Measurements from ENCODE around the gene ATP6AP2.
"Not testable (repeated sequence)": the region's sequence is repeated elsewhere in the genome, so short reads cannot be mapped to it uniquely, and the experiment has no call there.

Gene ATP6AP2, protein sequence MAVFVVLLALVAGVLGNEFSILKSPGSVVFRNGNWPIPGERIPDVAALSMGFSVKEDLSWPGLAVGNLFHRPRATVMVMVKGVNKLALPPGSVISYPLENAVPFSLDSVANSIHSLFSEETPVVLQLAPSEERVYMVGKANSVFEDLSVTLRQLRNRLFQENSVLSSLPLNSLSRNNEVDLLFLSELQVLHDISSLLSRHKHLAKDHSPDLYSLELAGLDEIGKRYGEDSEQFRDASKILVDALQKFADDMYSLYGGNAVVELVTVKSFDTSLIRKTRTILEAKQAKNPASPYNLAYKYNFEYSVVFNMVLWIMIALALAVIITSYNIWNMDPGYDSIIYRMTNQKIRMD

DNA sequence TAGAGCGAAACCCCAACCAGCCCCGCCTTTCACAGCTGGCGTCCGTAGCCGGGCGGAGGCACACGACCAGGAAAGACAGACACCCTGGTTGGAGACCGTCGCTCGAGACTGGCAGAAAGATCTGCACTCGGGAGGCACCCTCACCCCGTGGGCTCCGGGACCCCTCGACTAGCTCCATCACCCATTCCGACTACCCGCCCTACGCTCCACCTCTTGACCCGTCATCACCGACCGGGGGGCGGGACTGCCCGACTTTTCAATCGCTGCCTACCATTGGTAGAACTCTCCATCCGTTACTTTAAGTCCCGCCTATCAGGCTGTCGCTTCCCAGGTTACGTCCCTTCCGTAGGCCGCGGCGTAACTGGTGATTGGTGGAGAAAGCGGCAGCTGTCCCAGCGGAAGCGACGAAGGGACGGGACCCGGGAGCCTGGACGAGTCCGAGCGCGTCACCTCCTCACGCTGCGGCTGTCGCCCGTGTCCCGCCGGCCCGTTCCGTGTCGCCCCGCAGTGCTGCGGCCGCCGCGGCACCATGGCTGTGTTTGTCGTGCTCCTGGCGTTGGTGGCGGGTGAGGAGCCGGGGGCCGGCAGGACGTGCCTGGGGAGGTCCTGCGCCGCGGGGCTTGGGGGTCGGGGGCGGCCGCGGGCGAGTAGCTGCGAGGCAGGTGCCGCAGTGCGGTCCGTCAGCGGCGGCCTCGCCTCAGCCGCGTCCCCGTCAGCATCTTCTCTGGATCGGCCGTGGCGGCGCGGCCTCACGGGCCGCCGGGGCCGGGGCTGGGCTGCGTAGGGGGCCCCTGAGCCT lies at the start of gene ATP6AP2:
Gene ATP6AP2 (plus strand): TSS at position 434 of the 799 bp plus-strand sequence. CDS start 96 bp downstream, at position 530.
- DNase-seq: peak; percentile 94

DNA sequence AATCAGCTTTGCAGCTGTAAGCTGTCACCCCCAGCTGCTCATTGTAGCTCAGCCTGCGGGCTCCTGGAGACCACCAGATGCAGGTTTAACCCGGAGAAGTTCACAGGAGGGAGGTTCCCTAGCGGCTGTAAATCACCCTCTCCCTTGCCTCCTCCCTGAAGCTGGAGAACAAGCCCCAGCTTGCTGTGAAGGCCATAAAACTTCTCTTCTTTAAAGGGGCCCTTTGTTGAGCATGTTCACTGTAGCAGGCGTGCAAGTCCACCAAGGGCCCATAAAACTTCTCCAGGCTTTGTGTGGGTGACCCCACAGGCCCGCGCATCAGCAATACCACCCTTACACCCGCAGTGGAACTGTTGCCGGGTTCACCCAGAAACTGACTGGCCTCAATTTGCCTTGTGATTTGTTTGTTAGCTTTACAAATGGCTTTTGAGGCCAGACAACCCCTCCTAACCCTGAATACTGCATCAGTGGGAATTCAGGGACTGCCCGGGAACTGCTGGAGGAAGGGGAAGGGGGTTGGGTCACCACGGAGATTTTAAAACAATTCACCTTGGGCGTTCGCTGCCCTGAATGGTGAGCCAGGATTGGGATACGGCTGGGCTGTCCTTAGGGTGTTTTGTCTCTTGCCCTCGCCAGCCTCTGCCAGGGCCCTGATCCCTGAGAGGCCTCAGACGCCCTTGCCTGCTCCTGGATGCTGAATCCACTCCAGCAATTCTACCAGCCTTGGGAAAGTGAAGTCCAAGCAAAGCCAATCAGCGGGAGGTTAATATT lies 49.5 kb upstream of the ATP6AP2 start:
- no peak for DNase-seq

DNA sequence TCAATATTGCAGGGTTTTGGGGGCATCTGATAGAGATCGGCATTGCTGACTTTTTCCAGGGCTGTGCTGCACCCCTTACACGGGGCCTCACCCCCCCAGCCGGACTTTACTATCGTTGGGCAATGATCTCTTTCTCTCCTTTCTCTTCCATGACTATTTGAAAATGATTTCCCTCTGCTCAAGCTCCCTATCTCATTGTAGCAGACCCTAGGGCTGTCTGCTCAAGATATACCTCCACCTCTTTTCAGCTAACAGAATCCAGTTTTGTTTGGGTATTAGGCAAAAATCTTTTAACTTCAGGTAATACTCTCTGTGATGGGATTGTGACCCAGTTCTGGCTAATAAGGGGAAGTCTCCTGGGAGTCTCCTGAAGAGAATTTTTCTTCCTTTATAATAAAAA lies 43.5 kb upstream of the ATP6AP2 start:
- DNase-seq: no peak

DNA sequence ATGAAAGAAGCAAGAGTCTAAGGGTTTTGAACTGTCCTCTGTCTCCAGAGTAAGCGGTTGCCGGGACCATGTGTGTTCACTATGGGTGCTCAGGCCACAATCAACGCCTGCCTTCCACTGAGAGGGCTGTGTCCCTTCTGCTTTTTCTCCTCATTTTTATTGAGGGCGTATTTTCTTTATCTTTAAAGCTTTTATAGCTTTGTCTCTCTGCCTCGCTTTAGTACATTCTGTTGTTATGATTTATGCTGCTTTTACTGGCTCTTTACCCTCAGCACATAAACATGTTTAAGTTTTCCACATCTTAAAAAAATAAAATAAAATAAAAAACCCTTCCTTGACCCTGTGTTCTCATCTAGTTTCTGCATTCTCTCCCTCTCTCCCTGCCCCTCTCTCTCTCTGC lies 42.4 kb upstream of the ATP6AP2 start:
- DNase-seq: no peak

DNA sequence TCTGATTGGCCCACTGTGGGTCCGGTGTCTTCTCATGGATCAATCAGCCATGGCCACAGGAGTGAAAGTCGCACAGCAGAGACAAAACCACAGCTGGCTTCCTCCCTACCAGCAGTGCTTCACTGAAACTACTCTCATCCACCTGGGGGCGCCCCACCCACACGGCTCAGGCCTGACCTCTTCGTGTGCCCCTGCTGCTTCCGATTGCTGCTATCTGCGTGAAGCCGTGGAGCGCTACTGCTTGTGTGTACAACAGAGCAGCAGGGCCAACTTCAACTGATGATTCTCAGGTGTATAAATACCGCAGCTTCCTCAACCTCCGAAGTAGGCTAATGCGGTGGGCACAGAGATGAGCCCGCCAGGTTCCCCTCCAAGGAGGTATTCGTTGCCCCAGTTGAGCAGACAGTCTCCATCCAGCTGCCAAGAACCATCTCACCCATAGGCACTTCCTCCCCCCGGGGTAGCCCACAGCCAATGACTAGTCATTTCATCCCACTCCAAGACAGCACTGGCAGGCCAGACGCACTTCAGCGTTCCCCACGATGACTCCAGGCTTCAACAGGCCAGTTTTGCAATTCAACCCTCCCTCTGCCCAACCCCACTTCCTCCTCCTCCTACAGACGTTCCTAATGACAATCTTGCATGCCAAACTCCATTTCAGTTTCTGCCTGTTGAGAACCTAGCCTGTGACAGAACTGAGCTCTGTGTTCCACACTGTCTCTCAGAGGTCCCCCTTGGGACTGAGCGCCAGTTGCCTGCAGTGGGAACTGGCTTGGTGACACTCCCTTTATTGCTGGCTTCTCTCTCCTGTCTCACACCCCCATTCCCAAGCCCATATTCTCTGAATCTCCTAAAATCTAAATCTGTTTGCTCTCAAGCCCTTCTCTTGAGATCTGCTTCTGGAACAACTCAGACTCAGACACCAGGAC lies 41.3 kb upstream of the ATP6AP2 start:
- peak; percentile 73 for DNase-seq

DNA sequence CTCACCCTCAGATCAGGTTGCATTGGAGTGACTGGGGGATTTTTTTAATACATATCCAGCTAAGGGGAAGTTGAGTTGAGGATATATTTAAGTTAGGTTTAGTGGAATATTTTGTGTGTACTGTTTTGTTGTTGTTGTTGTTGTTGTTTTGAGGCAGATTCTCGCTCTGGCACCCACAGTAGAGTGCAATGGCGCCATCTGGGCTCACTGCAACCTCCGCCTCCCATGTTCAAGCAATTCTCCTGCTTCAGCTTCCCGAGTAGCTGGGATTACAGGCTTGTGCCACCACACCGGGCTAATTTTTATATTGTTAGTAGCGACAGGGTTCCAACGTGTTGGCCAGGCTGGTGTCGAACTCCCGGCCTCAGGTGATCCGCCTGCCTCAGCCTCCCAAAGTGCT lies 38.6 kb upstream of the ATP6AP2 start:
- DNase-seq: no peak

DNA sequence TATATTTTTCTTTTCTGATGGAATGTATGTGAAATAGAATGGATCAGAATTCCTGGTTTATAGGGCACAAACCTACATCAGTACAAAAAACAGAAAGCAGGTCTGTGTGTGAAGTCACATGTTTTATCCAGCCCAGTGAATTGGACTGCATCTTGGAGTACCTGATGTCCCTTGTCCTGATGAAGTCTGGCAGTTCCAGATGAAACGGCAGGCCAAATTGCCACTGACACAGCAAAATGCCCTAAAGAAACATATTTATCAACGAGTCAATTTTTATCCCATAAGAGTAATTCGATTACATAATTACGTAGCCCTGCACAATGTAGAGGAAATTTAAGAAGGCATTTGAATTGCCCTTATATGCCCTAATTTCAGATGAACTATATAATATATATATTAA lies 37.8 kb upstream of the ATP6AP2 start:
- DNase-seq: no peak

DNA sequence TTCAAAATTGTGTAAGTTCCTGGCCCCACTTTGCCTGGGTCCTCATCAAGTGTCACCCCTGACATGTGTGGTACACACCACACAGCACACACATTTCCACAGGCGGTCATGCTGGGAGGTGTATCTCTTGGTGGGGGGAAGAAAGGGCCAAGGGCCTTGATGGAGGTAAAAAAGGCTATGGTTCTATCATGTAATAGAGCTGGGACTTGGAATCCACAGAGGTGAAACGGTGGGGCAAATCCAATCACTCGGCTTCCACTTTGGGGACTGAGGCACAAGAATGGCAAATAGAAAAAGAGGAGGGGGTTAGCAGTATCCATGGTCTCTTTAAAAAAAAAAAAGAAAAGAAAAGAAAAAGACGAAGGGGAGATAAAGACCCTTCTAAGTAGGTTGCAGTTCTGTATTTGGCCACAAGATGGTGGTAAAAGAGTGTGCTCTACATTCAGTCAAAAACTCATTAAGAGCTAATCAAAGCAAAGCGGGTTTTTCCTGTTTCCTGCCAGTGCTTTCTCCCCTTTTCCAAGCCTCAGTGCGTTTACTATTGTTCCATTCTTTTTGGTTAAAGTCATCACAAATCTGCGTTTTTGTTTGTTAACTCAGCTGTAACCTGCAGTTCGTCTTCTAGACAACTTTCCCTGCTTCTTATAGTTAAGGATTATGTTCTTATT lies 37.0 kb upstream of the ATP6AP2 start:
- peak; percentile 43 for DNase-seq

DNA sequence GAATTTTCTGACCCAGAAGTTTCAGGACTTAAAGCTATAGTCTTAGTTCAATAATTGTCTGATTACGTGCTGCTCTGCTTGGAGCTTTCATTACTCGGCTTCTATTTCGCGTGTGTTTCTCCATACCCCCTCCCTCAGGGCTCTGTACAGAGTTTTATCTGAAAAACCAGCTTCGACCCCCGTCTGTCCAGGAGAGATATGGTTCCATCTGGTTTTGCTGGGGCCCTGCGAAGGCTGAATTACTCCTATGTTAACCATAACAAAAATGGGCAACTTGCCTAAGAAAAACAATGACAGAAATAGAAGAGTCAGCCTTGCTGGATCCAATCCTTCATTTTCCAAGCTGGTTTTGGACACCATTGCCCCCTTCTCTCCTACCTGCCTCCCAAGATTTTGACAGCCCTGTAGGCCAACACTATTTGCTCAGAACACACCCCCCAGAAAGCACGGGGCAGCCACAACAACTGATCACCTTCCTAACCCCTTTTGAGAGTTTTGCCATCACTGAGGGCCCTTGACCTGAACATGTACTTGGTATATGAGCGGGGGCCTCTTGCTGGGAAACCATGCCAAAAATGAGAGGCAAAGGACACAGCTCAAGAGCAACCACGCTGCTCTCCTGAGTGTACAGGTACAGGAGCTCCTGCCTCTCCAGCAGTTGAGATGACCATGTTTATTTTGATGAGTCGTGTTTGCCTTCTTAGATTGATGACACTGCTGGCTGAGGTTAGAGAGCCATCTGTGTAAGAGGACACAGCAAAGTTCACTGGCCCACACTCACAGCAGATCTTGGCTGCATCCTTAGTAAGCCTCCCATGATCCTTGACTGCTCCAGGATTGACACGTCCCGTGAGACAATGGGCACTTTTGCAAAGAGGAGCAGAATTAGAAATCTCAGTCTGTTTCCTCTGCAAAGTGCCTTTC lies 36.2 kb upstream of the ATP6AP2 start:
- no peak for DNase-seq

DNA sequence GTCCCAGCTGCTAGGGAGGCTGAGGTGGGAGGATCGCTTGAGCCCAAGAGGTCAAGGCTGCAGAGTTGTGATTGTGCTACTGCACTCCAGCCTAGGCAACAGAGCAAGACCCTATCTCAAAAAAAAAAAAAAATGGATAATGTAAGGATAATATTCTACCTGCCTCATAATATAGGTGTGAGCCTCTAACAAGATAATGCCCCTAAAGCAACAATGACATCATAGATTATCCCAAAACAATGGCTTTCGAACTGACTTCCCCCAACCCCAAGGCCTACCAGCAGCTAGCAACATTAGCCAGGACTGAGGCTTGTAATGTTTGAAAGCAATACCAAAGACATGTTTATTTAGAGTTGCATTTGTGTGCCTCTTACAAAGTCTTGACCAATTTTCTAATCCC lies 33.9 kb upstream of the ATP6AP2 start:
- no peak for DNase-seq

DNA sequence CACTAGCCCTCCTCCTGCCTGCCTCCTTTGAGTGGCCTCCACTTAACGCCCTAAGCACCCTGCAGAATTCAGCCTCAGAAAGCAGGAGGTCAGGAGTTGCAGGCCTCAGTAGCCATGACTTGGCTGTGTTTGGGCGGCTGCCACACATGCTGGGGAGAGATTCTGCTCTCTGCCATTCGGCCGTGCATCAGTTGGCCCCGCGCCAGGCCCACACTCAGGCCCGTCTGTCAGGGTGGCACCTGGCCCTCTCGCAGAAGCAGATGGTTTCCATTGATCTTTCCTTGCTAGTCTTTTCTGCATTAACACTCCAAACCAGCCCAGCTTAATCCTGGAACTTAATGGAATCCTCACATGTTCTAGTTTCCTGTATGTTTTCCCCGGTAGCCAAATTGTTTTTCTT lies 30.7 kb upstream of the ATP6AP2 start:
- DNase-seq: no peak

DNA sequence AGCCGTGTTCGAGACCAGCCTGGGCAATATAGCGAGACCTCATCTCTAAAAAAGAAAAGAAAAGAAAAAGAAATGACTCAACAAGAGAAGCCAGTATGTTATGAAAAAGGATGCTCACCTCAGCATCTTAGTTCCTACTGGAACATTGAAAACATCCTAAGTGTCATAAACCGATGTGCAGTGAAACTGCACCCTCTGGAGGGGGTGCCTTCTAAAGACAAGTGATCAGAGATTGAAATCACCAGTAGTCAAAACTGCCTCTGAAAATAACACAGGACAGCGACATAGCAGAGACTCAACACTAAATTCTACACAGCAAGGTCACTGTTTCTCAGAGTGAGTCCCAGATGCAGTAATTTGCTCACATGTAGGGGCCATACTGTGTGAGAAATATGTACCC lies 28.0 kb upstream of the ATP6AP2 start:
- no peak for DNase-seq

DNA sequence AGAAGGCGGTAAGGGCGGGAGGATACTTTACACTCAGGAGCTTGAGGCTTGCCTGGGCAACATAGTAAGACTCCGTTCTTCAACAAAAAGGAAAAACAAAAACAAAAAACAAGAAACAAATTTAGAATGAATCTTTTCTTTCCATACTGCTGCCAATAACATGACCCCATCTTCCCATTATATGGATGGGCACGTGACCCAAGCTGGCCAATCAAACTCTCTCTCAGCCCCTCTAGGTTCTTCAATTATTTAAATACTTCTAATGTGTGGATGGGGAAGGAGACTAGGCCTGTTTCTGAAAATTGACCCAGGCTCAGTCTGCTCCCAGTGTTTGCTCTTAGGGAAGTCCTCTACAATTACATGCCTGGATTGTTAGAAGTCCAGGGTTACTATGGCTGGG lies 22.2 kb upstream of the ATP6AP2 start:
- no peak for DNase-seq

DNA sequence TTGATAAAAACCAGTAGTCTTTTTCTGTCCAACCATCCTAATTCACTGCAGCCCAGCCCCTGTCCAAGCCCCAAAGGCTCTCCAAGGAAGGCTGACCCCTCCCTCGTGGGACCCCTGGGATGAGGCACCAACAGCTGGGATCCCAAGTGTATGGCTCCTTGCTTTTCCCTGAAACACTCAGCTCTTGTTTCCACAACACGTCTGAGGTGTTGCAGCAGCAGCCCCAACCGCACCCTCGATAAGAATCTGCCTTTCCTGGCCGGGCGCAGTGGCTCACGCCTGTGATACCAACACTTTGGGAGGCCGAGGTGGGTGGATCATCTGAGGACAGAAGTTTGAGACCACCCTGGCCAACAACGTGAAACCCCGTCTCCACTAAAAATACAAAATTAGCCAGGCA lies 17.0 kb upstream of the ATP6AP2 start:
- no peak for DNase-seq

DNA sequence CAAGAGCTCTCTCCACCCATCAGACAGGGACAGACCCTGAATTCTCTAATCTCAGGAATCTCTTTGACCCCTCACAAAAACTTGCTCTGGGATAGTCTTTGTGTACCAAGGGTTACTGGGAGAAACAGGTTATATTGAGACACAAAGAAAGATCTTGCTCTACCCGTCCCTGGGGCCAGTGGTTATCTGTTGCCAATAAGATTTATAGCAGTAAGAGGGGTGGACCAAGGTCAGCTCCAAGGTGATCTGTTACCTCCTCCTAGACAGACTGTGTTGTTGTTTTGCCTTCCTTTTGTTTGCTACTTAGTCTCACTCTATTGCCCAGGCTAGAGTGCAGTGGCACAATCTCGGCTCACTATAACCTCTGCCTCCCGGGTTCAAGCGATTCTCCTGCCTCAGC lies 16.3 kb upstream of the ATP6AP2 start:
- no peak for DNase-seq

DNA sequence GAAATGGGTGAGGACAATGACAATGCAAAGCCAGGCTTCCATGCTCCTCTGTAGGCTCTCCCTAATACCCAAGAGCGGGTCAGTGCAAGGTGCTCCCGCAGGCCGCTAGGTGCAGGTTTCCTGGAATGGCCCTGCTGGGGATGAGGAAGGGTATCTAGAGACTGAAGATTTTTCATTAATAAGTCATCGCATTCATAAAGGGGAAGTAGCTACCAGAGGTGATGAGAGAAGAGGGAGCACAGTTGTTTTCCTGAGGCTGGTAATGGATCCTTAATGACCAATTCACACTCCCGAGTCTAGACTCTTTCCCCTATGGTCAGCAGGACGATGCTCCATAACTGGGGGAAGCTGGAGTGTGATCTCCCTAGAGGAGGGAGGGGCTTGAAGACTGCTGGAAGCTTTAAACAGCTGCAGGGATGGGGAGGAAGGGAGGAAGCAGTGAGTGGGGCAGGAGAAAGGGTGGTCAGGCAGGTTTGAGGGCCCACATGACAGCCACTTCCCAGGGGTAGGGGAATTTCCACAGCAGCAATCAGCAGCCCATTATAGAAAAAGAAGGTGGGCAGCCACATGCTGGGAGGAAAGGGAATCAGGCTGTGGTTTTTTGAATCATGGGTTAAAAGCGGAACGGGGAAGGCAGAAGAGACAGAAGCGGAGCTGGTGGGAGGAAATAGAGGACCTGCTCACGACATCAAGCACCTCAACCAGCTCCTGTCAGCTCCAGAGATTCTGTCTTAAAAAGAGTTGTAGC lies 10.2 kb upstream of the ATP6AP2 start:
- peak; percentile 24 for DNase-seq

DNA sequence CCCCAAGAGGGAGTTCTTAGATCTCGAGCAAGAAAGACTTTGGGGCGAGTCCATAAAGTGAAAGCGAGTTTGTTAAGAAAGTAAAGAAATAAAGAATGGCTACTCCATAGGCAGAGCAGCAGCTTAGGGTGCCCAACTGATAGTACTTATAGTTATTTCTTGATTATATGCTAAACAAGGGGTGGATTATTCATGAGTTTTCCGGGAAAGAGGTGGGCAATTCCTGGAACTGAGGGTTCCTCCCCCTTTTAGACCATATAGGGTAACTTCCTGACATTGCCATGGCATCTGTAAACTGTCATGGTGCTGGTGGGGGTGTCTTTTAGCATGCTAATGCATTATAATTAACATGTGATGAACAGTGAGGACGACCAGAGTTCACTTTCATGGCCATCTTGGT lies 9.6 kb upstream of the ATP6AP2 start:
- DNase-seq: peak; percentile 68

DNA sequence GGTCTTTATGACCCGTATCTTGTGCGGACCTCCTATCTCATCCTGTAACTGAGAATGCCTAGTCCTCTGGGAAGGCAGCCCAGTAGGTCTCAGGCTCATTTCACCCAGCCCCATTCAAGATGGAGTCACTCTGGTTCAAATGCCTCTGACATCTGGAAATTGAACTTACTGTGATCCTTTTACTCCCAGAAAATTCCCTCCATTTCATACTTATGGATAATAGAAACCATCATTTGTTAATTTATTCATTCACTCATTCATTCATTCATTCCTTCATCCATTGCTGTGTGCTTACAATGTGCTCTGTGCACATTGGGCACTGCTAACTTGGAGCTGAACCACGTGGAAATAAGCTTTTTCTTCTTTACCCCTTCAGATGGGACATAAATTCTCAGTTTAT lies 9.2 kb upstream of the ATP6AP2 start:
- DNase-seq: no peak

DNA sequence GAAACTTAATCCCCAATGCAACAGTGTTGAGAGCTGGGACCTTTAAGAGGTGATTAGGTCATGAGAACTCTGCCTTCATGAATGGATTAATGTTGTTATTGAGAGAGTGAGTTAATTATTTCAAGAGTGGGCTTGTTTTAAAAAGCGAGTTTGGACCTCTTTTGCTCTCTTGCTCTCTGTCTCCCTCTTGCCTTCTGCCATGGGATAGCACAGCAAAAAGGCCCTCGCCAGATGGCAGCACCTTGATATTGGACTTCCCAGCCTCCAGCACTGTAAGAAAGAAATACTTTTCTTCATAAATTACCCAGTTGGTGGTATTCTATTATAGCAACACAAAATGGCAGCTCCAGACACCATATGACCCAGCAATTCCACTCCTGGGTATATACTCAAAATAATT lies 7.0 kb upstream of the ATP6AP2 start:
- peak; percentile 55 for DNase-seq

DNA sequence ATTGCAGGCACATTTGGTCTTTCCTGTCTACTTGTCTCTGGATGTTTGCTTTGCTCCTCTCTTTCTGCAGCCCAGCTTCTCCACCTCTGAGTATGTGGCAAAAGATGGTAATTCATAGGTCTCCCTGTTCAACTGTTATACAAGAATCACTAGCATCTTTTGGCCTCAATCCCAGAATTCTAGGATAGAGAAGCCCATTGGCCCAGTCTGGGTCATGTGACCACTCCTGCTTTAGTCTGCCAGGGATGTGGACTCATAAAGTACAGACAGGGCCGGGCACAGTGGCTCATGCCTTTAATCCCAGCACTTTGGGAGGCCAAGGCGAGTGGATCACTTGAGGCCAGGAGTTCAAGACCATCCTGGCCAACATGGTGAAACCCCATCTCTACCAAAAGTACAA lies 5.4 kb upstream of the ATP6AP2 start:
- not testable (repeated sequence) for DNase-seq

Data from CD4-positive, alpha-beta T cell treated with Interleukin-10 for 1 hour (primary cell).